Measurements from ENCODE around the gene DDN.

DDN gene

GRCh38 chr12:48985475-48985897 lies 13.7 kb downstream of the DDN start:
- no peak for DNase-seq (ENCODE audit: low read depth in 2 of 3, low spot score in 1 of 3)

- DNase-seq (ENCODE audit: low read depth in 2 of 3, low spot score in 1 of 3), result no peak
Measured at GRCh38 chr12:48982397-48983080, 16.6 kb downstream of the DDN start.

- DNase-seq (ENCODE audit: low read depth in 2 of 3, low spot score in 1 of 3), result no peak
Measured at GRCh38 chr12:48981757-48982157, 17.4 kb downstream of the DDN start.

- no peak for DNase-seq (ENCODE audit: low read depth in 2 of 3, low spot score in 1 of 3)
Measured at GRCh38 chr12:48980953-48981756, 18.0 kb downstream of the DDN start.

- no peak for DNase-seq (ENCODE audit: low read depth in 2 of 3, low spot score in 1 of 3)
Measured at GRCh38 chr12:48980389-48980952, 18.7 kb downstream of the DDN start.

GRCh38 chr12:48979602-48980388 lies 19.4 kb downstream of the DDN start:
- no peak for DNase-seq (ENCODE audit: low read depth in 2 of 3, low spot score in 1 of 3)

- DNase-seq (ENCODE audit: low read depth in 2 of 3, low spot score in 1 of 3), result no peak
Measured at GRCh38 chr12:48978741-48979601, 20.2 kb downstream of the DDN start.

GRCh38 chr12:48978291-48978740 lies 20.9 kb downstream of the DDN start, which contains the start of gene WNT1:
Gene WNT1 (plus strand): TSS chr12:48978322. CDS start chr12:48978651, 329 bp downstream.
- no peak for DNase-seq (ENCODE audit: low read depth in 2 of 3, low spot score in 1 of 3)

GRCh38 chr12:48977290-48978281 lies 21.6 kb downstream of the DDN start:
- DNase-seq (ENCODE audit: low read depth in 2 of 3, low spot score in 1 of 3), result peak; percentile 69 to 84 (median 76)

GRCh38 chr12:48973941-48974673 lies 25.1 kb downstream of the DDN start:
- DNase-seq (ENCODE audit: low read depth in 2 of 3, low spot score in 1 of 3), result no peak

GRCh38 chr12:48973531-48973930 lies 25.6 kb downstream of the DDN start:
- no peak for DNase-seq (ENCODE audit: low read depth in 2 of 3, low spot score in 1 of 3)

- DNase-seq (ENCODE audit: low read depth in 2 of 3, low spot score in 1 of 3), result no peak
Measured at GRCh38 chr12:48972952-48973483, 26.2 kb downstream of the DDN start.

GRCh38 chr12:48972213-48972951 lies 26.8 kb downstream of the DDN start:
- DNase-seq (ENCODE audit: low read depth in 2 of 3, low spot score in 1 of 3), result no peak

- no peak for DNase-seq (ENCODE audit: low read depth in 2 of 3, low spot score in 1 of 3)
Measured at GRCh38 chr12:48970702-48971334, 28.4 kb downstream of the DDN start.

GRCh38 chr12:48969833-48970701 lies 29.1 kb downstream of the DDN start:
- no peak for DNase-seq (ENCODE audit: low read depth in 2 of 3, low spot score in 1 of 3)

- no peak for DNase-seq (ENCODE audit: low read depth in 2 of 3, low spot score in 1 of 3)
Measured at GRCh38 chr12:48969160-48969771, 29.9 kb downstream of the DDN start.
